ENCODE results near the gene MID1. TPM values are rescaled to one million over a fixed set of nuclear protein-coding genes. Genes with fewer than 3 reads are reported as not detected.

MID1 gene
- total and polyA plus RNA-seq, 9 of the 15 experiments (the other 6 are each of a cell fraction or from before 2014, with no cell fraction given) = 0.07 to 0.54 (median 0.33) TPM

GRCh38 chrX:10450959-10451355, 169.4 kb downstream of the MID1 start:
- CTCF ChIA-PET (ENCODE audit: low intra/inter-chr PET ratio) = no interaction called here
- FAIRE-seq = no peak

More at GRCh38 chrX:10450959-10451355, 169.4 kb downstream of the MID1 start:
- Histone ChIP-seq H4K20me1 (replicated peaks; ENCODE audit: control insufficient read depth, insufficient read depth, low read length) (no peaks in the 10 kb centered on the region), H3K4me1 (replicated peaks in 1 of 2; ENCODE audit: control insufficient read depth in 2 of 2, insufficient read depth in 2 of 2, low read length in 2 of 2) (no peaks in the 10 kb centered on the region), H3K9me1 (ENCODE audit: control insufficient read depth, insufficient read depth, low read length) (no peaks in the 10 kb centered on the region), H3K27me3 (ENCODE audit: control insufficient read depth in 2 of 2, insufficient read depth in 2 of 2, low read length in 2 of 2) (0 out of 5 replicates have a peak, but pooled peaks cover 0 to 4% of the 10 kb centered on the region in 2 experiments), H3K4me2 (ENCODE audit: insufficient read depth, low read length) (no peak overlapping the region), H2AFZ (ENCODE audit: low read depth, low read length) (no peak overlapping the region), H3K36me3 (ENCODE audit: control insufficient read depth, insufficient read depth, low read length) (no peaks in the 10 kb centered on the region), H3K4me3 (no peak overlapping the region), H3K27ac (ENCODE audit: extremely low read depth, low read depth, low read length) (no peak overlapping the region), H3K79me2 (ENCODE audit: control insufficient read depth, insufficient read depth, low read length) (no peaks in the 10 kb centered on the region), H3K9ac (ENCODE audit: insufficient read depth in 1 of 2, low read depth in 2 of 2, low read length in 2 of 2) (no peak overlapping the region), H3K9me3 (replicated peaks; ENCODE audit: control insufficient read depth, insufficient read depth, low read depth, low read length) (no peaks in the 10 kb centered on the region)
- POLR2A ChIA-PET = no interaction called here
- intact Hi-C loops (cut with micrococcal nuclease) = no loop called here
- 0% methylated on average over 4 of the region's 4 CpGs for whole genome bisulfite sequencing (ENCODE audit: insufficient coverage, low coverage, missing lambda C conversion rate)
- ATAC-seq (no peak), DNase-seq (ENCODE audit: extremely low read depth in 1 of 4, low spot score in 3 of 4) (no peak)
- TF ChIP-seq E2F3 (CRISPR knock-in tag; IDR thresholded peaks at IDR 0.05) (no peak), TEAD1 (CRISPR knock-in tag; IDR thresholded peaks at IDR 0.05) (no peak), ZNF511 (CRISPR knock-in tag; IDR thresholded peaks at IDR 0.05) (no peak), MYBL2 (IDR thresholded peaks at IDR 0.05; ENCODE audit: low read depth) (no peak), MYBL2 (CRISPR knock-in tag; IDR thresholded peaks at IDR 0.05; ENCODE audit: borderline replicate concordance) (no peak), E2F8 (IDR thresholded peaks at IDR 0.05; ENCODE audit: low read depth, partially characterized antibody) (no peak), MIER1 (IDR thresholded peaks at IDR 0.05; ENCODE audit: low read depth) (no peak), PBX2 (CRISPR knock-in tag; IDR thresholded peaks at IDR 0.05; ENCODE audit: low read depth) (no peak), PBX2 (tag; conservative IDR thresholded peaks at IDR 0.05; ENCODE audit: low read depth) (no peak), GTF2F1 (IDR thresholded peaks at IDR 0.05; ENCODE audit: low read depth, low read length) (no peak), MED1 (CRISPR knock-in tag; IDR thresholded peaks at IDR 0.05; ENCODE audit: borderline replicate concordance) (no peak), MCM2 (IDR thresholded peaks at IDR 0.05; ENCODE audit: low read depth) (no peak), TGIF2 (CRISPR knock-in tag; IDR thresholded peaks at IDR 0.05) (no peak)
- TF ChIP-seq, protein P1, sequence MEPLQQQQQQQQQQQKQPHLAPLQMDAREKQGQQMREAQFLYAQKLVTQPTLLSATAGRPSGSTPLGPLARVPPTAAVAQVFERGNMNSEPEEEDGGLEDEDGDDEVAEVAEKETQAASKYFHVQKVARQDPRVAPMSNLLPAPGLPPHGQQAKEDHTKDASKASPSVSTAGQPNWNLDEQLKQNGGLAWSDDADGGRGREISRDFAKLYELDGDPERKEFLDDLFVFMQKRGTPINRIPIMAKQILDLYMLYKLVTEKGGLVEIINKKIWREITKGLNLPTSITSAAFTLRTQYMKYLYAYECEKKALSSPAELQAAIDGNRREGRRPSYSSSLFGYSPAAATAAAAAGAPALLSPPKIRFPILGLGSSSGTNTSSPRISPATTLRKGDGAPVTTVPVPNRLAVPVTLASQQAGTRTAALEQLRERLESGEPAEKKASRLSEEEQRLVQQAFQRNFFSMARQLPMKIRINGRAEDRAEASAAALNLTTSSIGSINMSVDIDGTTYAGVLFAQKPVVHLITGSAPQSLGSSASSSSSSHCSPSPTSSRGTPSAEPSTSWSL (CRISPR knock-in tag; IDR thresholded peaks at IDR 0.05; ENCODE audit: borderline replicate concordance) = no peak
- in situ Hi-C loops (cut with MboI) = no loop called here
- BruUV-seq (replicated peaks) = no TSS peak
